SK-N-SH treated with all-trans-retinoic acid at 6 μM for 48 hours (cell line): ENCODE data around the gene TFB2M.

Experiments used
- ATAC-seq: fragments of 200-7000 bp; cut with Tn5 transposase; 3 replicates; pipeline ENCODE4 v1.9.1; 2020; ENCODE audit warnings: mild to moderate bottlenecking, moderate library complexity
- BACH2 ChIP-seq: fragments of 250-450 bp; sonication (Bioruptor Pico); IDR thresholded peaks from 2 replicates; pipeline ENCODE4 v1.9.0; 2021; ENCODE audit warnings: mild to moderate bottlenecking, borderline replicate concordance
- CREB5 ChIP-seq: fragments of 250-450 bp; sonication (Bioruptor Pico); IDR thresholded peaks from 2 replicates; pipeline ENCODE4 v1.5.1; 2020; ENCODE audit warnings: low read depth, mild to moderate bottlenecking, moderate library complexity
- CSDC2 ChIP-seq: fragments of 250-450 bp; sonication (Bioruptor Pico); IDR thresholded peaks from 2 replicates; pipeline ENCODE4 v1.5.0; 2020; ENCODE audit warnings: mild to moderate bottlenecking, moderate library complexity
- CSRNP3 ChIP-seq: fragments of 250-450 bp; sonication (Bioruptor Pico); IDR thresholded peaks from 2 replicates; pipeline ENCODE4 v1.5.1; 2021; ENCODE audit warnings: mild to moderate bottlenecking, moderate library complexity
- GLIS3 ChIP-seq: fragments of 250-450 bp; sonication (Bioruptor Pico); IDR thresholded peaks from 2 replicates; pipeline ENCODE4 v1.5.0; 2020; ENCODE audit warnings: mild to moderate bottlenecking, moderate library complexity
- ISL1 ChIP-seq: fragments of 250-450 bp; sonication (Bioruptor Pico); IDR thresholded peaks from 2 replicates; pipeline ENCODE4 v2.1.2; 2022; ENCODE audit warnings: mild to moderate bottlenecking, moderate library complexity
- OSR1 ChIP-seq: fragments of 250-450 bp; sonication (Bioruptor Pico); IDR thresholded peaks from 2 replicates; pipeline ENCODE4 v1.8.0; 2022; ENCODE audit warnings: moderate library complexity, mild to moderate bottlenecking, inconsistent platforms
- PATZ1 ChIP-seq: fragments of 250-450 bp; sonication (Bioruptor Pico); IDR thresholded peaks from 2 replicates; pipeline ENCODE4 v1.8.0; 2020; ENCODE audit warnings: mild to moderate bottlenecking, moderate library complexity, borderline replicate concordance
- POU6F1 ChIP-seq: fragments of 250-450 bp; sonication (Bioruptor Pico); IDR thresholded peaks from 2 replicates; pipeline ENCODE4 v1.8.0; 2021; ENCODE audit warnings: low read depth, mild to moderate bottlenecking, moderate library complexity, borderline replicate concordance
- PPARA ChIP-seq: fragments of 250-450 bp; sonication (Bioruptor Pico); IDR thresholded peaks from 2 replicates; pipeline ENCODE4 v1.5.0; 2020; ENCODE audit warnings: mild to moderate bottlenecking, borderline replicate concordance
- SNAI2 ChIP-seq: fragments of 250-450 bp; sonication (Bioruptor Pico); IDR thresholded peaks from 2 replicates; pipeline ENCODE4 v1.5.0; 2020; ENCODE audit warnings: mild to moderate bottlenecking, moderate library complexity
- TCF4 ChIP-seq: fragments of 250-450 bp; sonication (Bioruptor Pico); IDR thresholded peaks from 2 replicates; pipeline ENCODE4 v1.8.0; 2021; ENCODE audit warnings: mild to moderate bottlenecking, moderate library complexity, borderline replicate concordance
- TSHZ2 ChIP-seq: fragments of 250-450 bp; sonication (Bioruptor Pico); IDR thresholded peaks from 2 replicates; pipeline ENCODE4 v1.5.0; 2020; ENCODE audit warnings: mild to moderate bottlenecking, moderate library complexity
- ZC3H10 ChIP-seq: fragments of 250-450 bp; sonication (Bioruptor Pico); IDR thresholded peaks from 2 replicates; pipeline ENCODE4 v1.5.1; 2021; ENCODE audit warnings: mild to moderate bottlenecking, moderate library complexity
- ZFP3 ChIP-seq: fragments of 250-450 bp; sonication (Bioruptor Pico); IDR thresholded peaks from 2 replicates; pipeline ENCODE4 v1.5.0; 2020; ENCODE audit warnings: mild to moderate bottlenecking, moderate library complexity
- ZNF565 ChIP-seq: fragments of 450-650 bp; formaldehyde crosslinking; conservative IDR thresholded peaks from 2 replicates; pipeline ENCODE4 v1.5.0; 2020; ENCODE audit warnings: low read depth, mild to moderate bottlenecking, moderate library complexity
- ZNF70 ChIP-seq: fragments of 450-650 bp; formaldehyde crosslinking; IDR thresholded peaks from 2 replicates; pipeline ENCODE4 v1.5.0; 2020; ENCODE audit warnings: mild to moderate bottlenecking, moderate library complexity
- ZNF8 ChIP-seq: fragments of 450-650 bp; formaldehyde crosslinking; IDR thresholded peaks from 2 replicates; pipeline ENCODE4 v1.5.0; 2020; ENCODE audit warnings: mild to moderate bottlenecking, moderate library complexity

TFB2M gene

GRCh38 chr1:246516126-246516525 lies 49.9 kb downstream of the TFB2M start:
- no peak for TF ChIP-seq BACH2
- TF ChIP-seq TCF4 (CRISPR knock-in tag): no peak
- no peak for TF ChIP-seq CSRNP3 (CRISPR knock-in tag)
- TF ChIP-seq ISL1 (CRISPR knock-in tag): no peak
- TF ChIP-seq SNAI2: no peak
- TF ChIP-seq ZNF8: no peak
- TF ChIP-seq PATZ1 (CRISPR knock-in tag): no peak
- no peak for TF ChIP-seq OSR1
- TF ChIP-seq CSDC2 (CRISPR knock-in tag): no peak
- TF ChIP-seq ZC3H10 (CRISPR knock-in tag): no peak
- TF ChIP-seq CREB5 (CRISPR knock-in tag): no peak
- TF ChIP-seq PPARA (CRISPR knock-in tag): no peak
- TF ChIP-seq GLIS3 (CRISPR knock-in tag): no peak
- no peak for TF ChIP-seq ZNF70 (CRISPR knock-in tag)
- TF ChIP-seq POU6F1 (CRISPR knock-in tag): no peak
- TF ChIP-seq ZFP3 (CRISPR knock-in tag): no peak
- no peak for TF ChIP-seq TSHZ2 (CRISPR knock-in tag)
- no peak for TF ChIP-seq ZNF565 (CRISPR knock-in tag)
- ATAC-seq: no peak

- ATAC-seq: no peak
- no peak for TF ChIP-seq CSRNP3 (CRISPR knock-in tag)
- peak; percentile 40; the same call in 1 of the 2 replicates for TF ChIP-seq POU6F1 (CRISPR knock-in tag)
- TF ChIP-seq OSR1: peak; percentile 64; the same call in 1 of the 2 replicates
Measured at GRCh38 chr1:246515390-246516005, 50.6 kb downstream of the TFB2M start.
